ENCODE data around the gene CHGA. TPM values are rescaled to one million over a fixed set of nuclear protein-coding genes. Genes with fewer than 3 reads are reported as not detected.

CHGA gene
- total RNA-seq, 1 donor = not detected

- H3K9me3 ChIP-seq (ENCODE audit: low read depth, low read length) = no peaks in the 10 kb centered on the region
- H4K20me1 ChIP-seq (ENCODE audit: insufficient read depth, low read length) = no peaks in the 10 kb centered on the region
- no peak overlapping the region for H3K4me2 ChIP-seq (ENCODE audit: insufficient read depth, low read length)
- no peaks in the 10 kb centered on the region for H3K79me2 ChIP-seq (ENCODE audit: insufficient read depth, low read length)
- H3K36me3 ChIP-seq (ENCODE audit: insufficient read depth, low read length) = no peaks in the 10 kb centered on the region
- no peak for DNase-seq (ENCODE audit: insufficient read length, low spot score, missing footprints)
- TF ChIP-seq CTCF (IDR thresholded peaks at IDR 0.05; ENCODE audit: extremely low read depth, low read depth, low read length) = no peak
- no peak overlapping the region for H3K27ac ChIP-seq (ENCODE audit: low read depth, low read length)
- no peak overlapping the region for H3K4me3 ChIP-seq (ENCODE audit: insufficient read depth, low read length)
- H2AFZ ChIP-seq (ENCODE audit: low read length) = no peak overlapping the region
- H3K27me3 ChIP-seq (ENCODE audit: insufficient read depth, low read length) = peaks cover 11% of the 10 kb centered on the region
- H3K4me1 ChIP-seq (ENCODE audit: insufficient read depth, low read length) = no peaks in the 10 kb centered on the region
Observed at GRCh38 chr14:92890830-92891588, 31.9 kb upstream of the CHGA start.

- no peak for DNase-seq (ENCODE audit: insufficient read length, low spot score, missing footprints)
- no peak for TF ChIP-seq CTCF (IDR thresholded peaks at IDR 0.05; ENCODE audit: extremely low read depth, low read depth, low read length)
Observed at GRCh38 chr14:92892589-92892988, 30.4 kb upstream of the CHGA start.

GRCh38 chr14:92895352-92895878 lies 27.5 kb upstream of the CHGA start:
- no peaks in the 10 kb centered on the region for H3K4me1 ChIP-seq (ENCODE audit: insufficient read depth, low read length)
- no peak overlapping the region for H3K27ac ChIP-seq (ENCODE audit: low read depth, low read length)
- H2AFZ ChIP-seq (ENCODE audit: low read length) = no peak overlapping the region
- H3K79me2 ChIP-seq (ENCODE audit: insufficient read depth, low read length) = no peaks in the 10 kb centered on the region
- no peak overlapping the region for H3K4me2 ChIP-seq (ENCODE audit: insufficient read depth, low read length)
- no peaks in the 10 kb centered on the region for H4K20me1 ChIP-seq (ENCODE audit: insufficient read depth, low read length)
- H3K27me3 ChIP-seq (ENCODE audit: insufficient read depth, low read length) = no peaks in the 10 kb centered on the region
- no peaks in the 10 kb centered on the region for H3K9me3 ChIP-seq (ENCODE audit: low read depth, low read length)
- H3K4me3 ChIP-seq (ENCODE audit: insufficient read depth, low read length) = no peak overlapping the region
- DNase-seq (ENCODE audit: insufficient read length, low spot score, missing footprints) = no peak
- no peak for TF ChIP-seq CTCF (IDR thresholded peaks at IDR 0.05; ENCODE audit: extremely low read depth, low read depth, low read length)
- no peaks in the 10 kb centered on the region for H3K36me3 ChIP-seq (ENCODE audit: insufficient read depth, low read length)

More at GRCh38 chr14:92892589-92892988, 30.4 kb upstream of the CHGA start:
- H3K36me3 ChIP-seq (ENCODE audit: insufficient read depth, low read length) = no peaks in the 10 kb centered on the region
- H4K20me1 ChIP-seq (ENCODE audit: insufficient read depth, low read length) = no peaks in the 10 kb centered on the region
- H3K9me3 ChIP-seq (ENCODE audit: low read depth, low read length) = no peaks in the 10 kb centered on the region
- no peak overlapping the region for H3K27ac ChIP-seq (ENCODE audit: low read depth, low read length)
- H3K79me2 ChIP-seq (ENCODE audit: insufficient read depth, low read length) = no peaks in the 10 kb centered on the region
- peaks cover 3% of the 10 kb centered on the region for H3K27me3 ChIP-seq (ENCODE audit: insufficient read depth, low read length)
- H3K4me2 ChIP-seq (ENCODE audit: insufficient read depth, low read length) = no peak overlapping the region
- H3K4me3 ChIP-seq (ENCODE audit: insufficient read depth, low read length) = no peak overlapping the region
- H3K4me1 ChIP-seq (ENCODE audit: insufficient read depth, low read length) = no peaks in the 10 kb centered on the region
- H2AFZ ChIP-seq (ENCODE audit: low read length) = no peak overlapping the region

- TF ChIP-seq CTCF (IDR thresholded peaks at IDR 0.05; ENCODE audit: extremely low read depth, low read depth, low read length) = no peak
- H3K79me2 ChIP-seq (ENCODE audit: insufficient read depth, low read length) = no peaks in the 10 kb centered on the region
- H3K4me3 ChIP-seq (ENCODE audit: insufficient read depth, low read length) = no peak overlapping the region
- no peaks in the 10 kb centered on the region for H3K36me3 ChIP-seq (ENCODE audit: insufficient read depth, low read length)
- no peak overlapping the region for H3K4me2 ChIP-seq (ENCODE audit: insufficient read depth, low read length)
- no peak overlapping the region for H3K27ac ChIP-seq (ENCODE audit: low read depth, low read length)
- no peak overlapping the region for H2AFZ ChIP-seq (ENCODE audit: low read length)
- no peaks in the 10 kb centered on the region for H3K4me1 ChIP-seq (ENCODE audit: insufficient read depth, low read length)
- H4K20me1 ChIP-seq (ENCODE audit: insufficient read depth, low read length) = no peaks in the 10 kb centered on the region
- no peak for DNase-seq (ENCODE audit: insufficient read length, low spot score, missing footprints)
- no peaks in the 10 kb centered on the region for H3K9me3 ChIP-seq (ENCODE audit: low read depth, low read length)
- peaks cover 6% of the 10 kb centered on the region for H3K27me3 ChIP-seq (ENCODE audit: insufficient read depth, low read length)
Observed at GRCh38 chr14:92897922-92898565, 24.9 kb upstream of the CHGA start.

Data from osteoblast (primary cell).